ENCODE measurements around the gene ZNF536. TPM values are rescaled to one million over a fixed set of nuclear protein-coding genes. Genes with fewer than 3 reads are reported as not detected.

Gene ZNF536
- total and polyA plus RNA-seq, 2 of the 4 experiments (the other 2 are of a cell fraction), result not detected

DNA sequence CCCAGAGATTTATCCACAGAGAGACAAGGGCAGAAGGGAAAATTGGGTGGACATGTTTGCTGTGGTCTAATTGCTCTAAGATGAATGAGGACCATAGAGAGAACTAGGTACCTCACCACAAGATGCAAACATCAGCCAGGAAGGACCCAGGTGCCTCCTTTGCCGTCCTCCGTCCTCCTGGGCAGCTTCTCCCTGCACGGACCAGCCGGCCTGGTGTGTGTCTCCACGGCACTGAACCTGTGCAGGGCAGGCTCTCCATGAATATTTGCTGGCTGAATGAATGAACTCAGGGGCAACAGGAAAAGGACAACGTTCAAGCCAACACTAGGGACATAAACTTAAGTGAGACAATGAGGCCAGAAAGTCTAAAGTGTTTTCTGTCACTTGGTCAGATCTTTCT lies 143.9 kb downstream of the ZNF536 start:
- Histone ChIP-seq H3K79me1 (ENCODE audit: low read depth in 1 of 2, low read length in 2 of 2) (no peaks in the 10 kb centered on the region), H2BK5ac (ENCODE audit: low read depth, low read length, poor library complexity, severe bottlenecking) (no peak overlapping the region), H3K27ac (ENCODE audit: insufficient read depth, low read length) (no peak overlapping the region), H4K8ac (ENCODE audit: low read depth in 2 of 2, low read length in 2 of 2) (no peak overlapping the region), H3K14ac (replicated peaks; ENCODE audit: low read depth, low read length) (no peak overlapping the region), H3K18ac (ENCODE audit: low read depth, low read length) (no peak overlapping the region), H3K23ac (ENCODE audit: low read depth, low read length) (no peak overlapping the region), H3K9ac (ENCODE audit: low read depth, low read length) (no peak overlapping the region), H3K56ac (ENCODE audit: extremely low read depth, insufficient read depth, low read length) (no peak overlapping the region), H3K4me2 (ENCODE audit: low read depth, low read length) (no peak overlapping the region), H3K9me1 (ENCODE audit: insufficient read depth, low read length) (no peaks in the 10 kb centered on the region), H3K4me1 (ENCODE audit: control insufficient read depth, insufficient read depth, low read length) (no peaks in the 10 kb centered on the region), H3K9me3 (ENCODE audit: control insufficient read depth, insufficient read depth, low read length) (peaks cover 28% of the 10 kb centered on the region), H4K91ac (ENCODE audit: insufficient read depth, low read depth, low read length) (no peak overlapping the region), H4K20me1 (ENCODE audit: insufficient read depth, low read length) (no peaks in the 10 kb centered on the region), H3K4ac (ENCODE audit: low read depth, low read length) (no peak overlapping the region), H2AK5ac (ENCODE audit: low read depth, low read length) (no peak overlapping the region), H4K5ac (ENCODE audit: low read depth, low read length) (no peak overlapping the region), H3K27me3 (ENCODE audit: control insufficient read depth, insufficient read depth, low read length) (no peaks in the 10 kb centered on the region), H2AK9ac (replicated peaks; ENCODE audit: low read depth, low read length, poor library complexity) (no peak overlapping the region), H3K36me3 (ENCODE audit: control insufficient read depth, insufficient read depth, low read length) (no peaks in the 10 kb centered on the region), H2BK120ac (ENCODE audit: low read depth, low read length) (no peak overlapping the region), H3K4me3 (ENCODE audit: insufficient read depth, low read depth, low read length) (no peak overlapping the region), H2AFZ (replicated peaks; ENCODE audit: low read length, poor library complexity) (no peak overlapping the region), H2BK15ac (ENCODE audit: low read depth, low read length) (no peak overlapping the region), H2BK20ac (ENCODE audit: low read depth, low read length) (no peak overlapping the region)
- intact Hi-C loops (cut with micrococcal nuclease), result no loop called here
- CTCF ChIA-PET, result no interaction called here
- DNase-seq, result no peak
- in situ Hi-C loops (cut with MboI; ENCODE audit: low sequenced_read_pairs), result no loop called here
- no peak for TF ChIP-seq RFX5 (IDR thresholded peaks at IDR 0.05; ENCODE audit: low read depth, low read length)
- no peak for TF ChIP-seq POLR2A (IDR thresholded peaks at IDR 0.05; ENCODE audit: low read depth, low read length)
- TF ChIP-seq USF2 (IDR thresholded peaks at IDR 0.05; ENCODE audit: low read depth, low read length), result no peak
- no peak for TF ChIP-seq CEBPB (IDR thresholded peaks at IDR 0.05; ENCODE audit: low read depth, low read length)
- no peak for TF ChIP-seq MAZ (IDR thresholded peaks at IDR 0.05; ENCODE audit: borderline replicate concordance, low read depth, low read length)
- POLR2A ChIA-PET (ENCODE audit: unreplicated experiment), result no interaction called here
- ATAC-seq (ENCODE audit: low read depth), result no peak
- no TSS peak for BruUV-seq (replicated peaks)
- 65% methylated on average over 6 of the region's 6 CpGs; no CpG with 5 or more reads in 1 of the 2 experiments for WGBS, 2 experiments (ENCODE audit: extremely low coverage in 2 of 2, insufficient read length in 1 of 2)
- dilution Hi-C loops (cut with HindIII; ENCODE audit: low sequenced_read_pairs, unreplicated experiment), result no loop called here

Data from IMR-90 (cell line).